HG03097 (cell line): ENCODE results near the gene TMEM178B.

Experiments
- ATAC-seq: cut with Tn5 transposase; IDR thresholded peaks from one replicate; pipeline ENCODE4 v1.9.1; 2021; ENCODE audit not compliant: unreplicated experiment, low FRiP score

Gene TMEM178B

DNA sequence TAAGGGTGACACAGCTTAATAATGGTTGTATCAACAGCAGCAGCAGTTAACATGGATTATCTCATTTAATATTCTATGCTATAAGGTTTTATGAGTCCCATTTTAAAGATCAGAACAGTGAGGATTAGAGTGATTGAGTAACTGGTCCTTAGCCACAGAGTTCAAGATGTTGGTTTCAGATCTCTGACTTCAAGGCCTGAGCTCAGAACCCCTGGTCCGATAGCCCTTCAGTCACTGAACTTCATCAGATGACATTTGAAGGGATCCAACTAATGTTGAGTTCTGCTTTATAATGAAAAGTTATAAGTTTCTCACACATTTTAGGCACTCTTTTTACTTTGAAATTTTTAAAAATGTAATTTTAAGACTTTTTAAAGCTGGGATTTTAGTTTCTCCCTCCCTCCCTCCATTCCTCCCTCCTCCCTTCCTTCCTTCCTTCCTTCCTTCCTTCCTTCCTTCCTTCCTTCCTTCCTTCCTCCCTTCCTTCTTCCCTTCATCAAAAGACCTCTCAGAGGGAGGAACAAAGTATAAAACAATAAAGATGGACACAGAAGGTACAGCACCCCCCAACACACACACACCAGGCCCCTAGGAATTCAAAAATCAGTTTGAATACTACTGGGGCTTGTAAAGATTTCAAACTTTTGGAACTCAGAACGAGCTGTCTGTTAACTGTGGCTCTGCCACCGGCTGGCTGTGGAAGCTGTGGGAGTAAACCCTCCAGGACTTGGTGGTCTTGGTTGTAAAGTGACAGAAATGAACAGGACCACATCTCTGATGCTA lies 270.5 kb downstream of the TMEM178B start:
- no peak for ATAC-seq

DNA sequence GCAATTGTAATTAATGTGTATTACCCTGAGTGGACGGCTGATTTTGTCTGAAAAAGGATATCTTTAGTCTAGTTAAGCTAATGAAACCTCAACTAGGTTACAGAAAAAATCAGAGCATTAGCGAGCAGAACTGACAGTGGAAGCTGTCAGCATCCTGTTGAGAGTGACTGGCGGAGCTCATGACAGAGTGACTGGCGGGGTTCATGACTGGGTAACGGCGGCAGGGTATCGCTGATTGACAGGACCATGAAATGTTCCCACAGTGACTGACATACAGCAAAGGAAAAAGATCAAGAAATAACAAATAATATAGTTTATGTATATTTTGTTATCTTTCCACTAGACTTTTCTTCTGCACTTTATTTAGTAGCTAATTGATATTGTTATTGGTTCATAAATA lies 274.9 kb downstream of the TMEM178B start:
- ATAC-seq = no peak

DNA sequence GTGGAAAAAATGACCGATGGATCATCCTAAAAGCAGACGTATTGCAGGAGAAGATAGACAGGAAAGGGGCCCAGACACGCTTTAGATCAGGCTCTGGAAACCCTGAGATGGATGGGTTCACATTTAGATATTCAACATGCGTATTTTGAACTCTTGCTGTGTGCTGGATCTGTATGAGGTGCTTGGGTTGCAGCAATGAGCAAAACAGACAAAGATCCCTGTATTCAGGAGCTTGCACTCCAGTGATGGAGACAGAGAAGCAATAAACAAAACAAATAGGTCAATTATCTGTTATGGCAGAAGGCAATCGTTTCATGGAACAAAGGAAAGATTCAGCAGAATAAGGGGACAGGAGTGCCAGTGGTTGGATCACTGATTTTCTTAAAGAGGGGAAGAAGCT lies 275.5 kb downstream of the TMEM178B start:
- ATAC-seq = no peak

DNA sequence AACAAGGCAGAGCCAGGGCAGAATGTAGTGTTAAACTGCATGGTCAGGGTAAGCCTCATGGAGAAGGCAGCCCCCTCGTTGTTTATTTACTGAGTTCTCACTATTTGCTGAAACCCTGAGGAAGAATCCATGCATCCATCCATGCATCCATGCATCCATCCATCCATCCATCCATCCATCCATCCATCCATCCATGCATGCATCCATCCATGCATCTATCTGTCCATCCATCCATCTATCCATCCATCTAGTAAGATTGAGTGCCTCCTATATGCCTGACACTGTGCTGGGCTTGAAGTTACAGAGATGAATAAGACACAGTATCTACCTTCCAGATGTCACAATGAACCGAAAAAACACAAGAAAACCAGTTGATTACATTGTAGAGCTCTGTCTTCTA lies 275.9 kb downstream of the TMEM178B start:
- ATAC-seq = no peak

DNA sequence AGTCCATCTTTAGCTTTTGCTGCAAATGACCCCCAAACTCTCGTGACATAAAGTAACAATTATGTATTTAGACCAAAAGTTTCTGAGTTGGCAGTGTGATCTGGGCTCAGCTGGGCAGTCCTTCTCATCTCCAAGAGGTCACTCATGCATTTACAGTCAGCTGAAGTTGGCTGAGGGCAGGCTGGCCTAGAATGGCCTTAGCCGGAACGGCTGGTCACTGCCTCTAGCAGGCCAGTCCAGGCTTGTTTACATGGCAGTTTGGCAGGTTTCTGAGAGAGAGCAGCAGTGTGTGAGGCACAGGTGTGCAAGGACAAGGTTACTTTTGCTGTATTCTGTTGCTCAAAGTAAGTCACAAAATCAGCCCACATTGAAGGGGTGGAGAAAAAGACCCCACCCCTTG lies 277.3 kb downstream of the TMEM178B start:
- no peak for ATAC-seq

DNA sequence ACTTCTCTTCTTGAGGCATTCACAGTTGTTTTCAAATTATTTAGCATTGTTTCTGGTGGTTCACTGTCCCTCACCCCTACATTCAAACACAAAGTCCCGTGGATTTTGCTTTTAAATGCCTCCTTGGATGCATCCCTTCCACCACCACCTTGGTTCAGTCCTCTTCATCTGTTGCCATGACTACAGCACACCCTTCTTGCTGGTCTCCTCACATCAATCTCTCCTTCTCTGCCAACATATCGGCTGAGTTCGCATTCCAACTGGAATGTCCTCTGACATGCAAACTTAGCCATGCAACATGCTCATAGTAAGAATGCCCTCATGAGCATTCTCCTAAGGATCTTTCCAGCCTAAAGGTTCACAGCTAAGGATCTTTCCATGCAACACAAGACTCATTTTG lies 279.1 kb downstream of the TMEM178B start:
- ATAC-seq = no peak

DNA sequence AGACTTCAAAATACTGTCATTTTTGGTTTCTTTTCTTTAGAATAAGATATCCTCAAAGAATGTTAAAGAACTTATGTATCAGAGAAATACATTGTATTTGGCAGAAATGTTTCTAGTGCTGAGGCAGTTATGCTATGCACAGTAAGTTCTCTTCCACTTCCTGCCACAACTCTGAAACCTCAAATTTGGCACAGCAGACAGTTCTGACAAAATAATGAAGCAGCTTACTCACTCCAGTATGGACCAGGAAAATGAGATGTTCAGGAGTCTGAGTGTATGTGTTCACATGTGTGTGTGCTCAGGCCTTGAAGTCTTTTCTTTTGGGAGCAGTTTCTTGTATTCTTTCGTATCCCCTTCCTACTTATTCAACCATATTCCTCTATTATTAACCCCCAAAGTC lies 280.4 kb downstream of the TMEM178B start:
- ATAC-seq = no peak

DNA sequence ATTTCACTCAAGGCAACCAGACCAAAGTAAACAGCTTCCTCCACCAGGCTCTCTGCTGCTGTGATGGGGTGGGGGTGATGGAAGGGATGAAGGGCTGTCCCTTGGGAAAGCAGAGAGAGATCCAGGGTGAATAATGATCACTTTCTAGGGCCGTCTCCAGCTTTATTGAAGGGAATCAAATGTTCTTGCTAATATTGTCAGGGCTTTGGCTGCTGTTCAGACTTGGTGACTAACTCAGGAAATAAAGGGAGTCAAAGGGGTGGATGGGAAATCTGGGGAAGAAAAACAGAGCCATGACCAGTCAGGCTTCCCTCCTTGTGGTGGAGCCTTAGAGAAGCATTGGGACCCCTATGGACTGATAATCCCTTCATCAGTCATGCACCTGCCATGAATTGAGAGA lies 281.2 kb downstream of the TMEM178B start:
- ATAC-seq = no peak

DNA sequence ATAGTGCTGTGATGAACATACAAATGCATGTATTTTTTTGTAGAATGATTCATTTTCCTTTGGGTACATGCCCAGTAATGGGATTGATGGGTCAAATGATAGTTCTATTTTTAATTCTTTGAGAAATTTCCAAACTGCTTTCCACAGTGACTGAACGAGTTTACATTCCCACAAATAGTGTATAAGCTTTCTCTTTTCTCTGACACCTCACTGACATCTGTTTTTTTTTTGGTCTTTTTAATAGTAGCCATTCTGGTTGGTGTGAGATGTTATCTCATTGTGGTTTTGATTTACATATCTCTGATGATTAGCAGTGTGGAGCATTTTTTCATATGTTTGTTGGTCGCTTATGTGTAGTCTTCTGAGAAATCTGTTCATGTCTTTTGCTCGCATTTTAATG lies 282.3 kb downstream of the TMEM178B start:
- no peak for ATAC-seq

DNA sequence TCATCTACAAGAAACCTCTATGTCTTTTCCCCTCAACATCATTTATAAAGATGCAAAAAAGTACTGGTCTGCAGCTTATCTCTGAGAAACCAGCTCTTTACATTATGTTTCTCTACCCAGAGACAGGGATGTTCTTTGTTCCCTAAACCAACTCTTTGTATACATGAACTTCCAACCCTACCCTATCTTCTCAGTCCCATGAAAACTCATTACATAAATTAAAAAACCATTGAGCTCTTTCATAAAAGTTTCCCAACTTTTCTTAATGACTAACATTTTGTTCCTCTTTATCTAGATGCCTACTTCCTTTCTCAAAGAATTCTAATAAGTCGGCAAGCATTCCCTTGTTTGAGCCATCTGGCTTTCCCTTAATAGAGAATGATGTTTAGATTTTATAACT lies 284.5 kb downstream of the TMEM178B start:
- ATAC-seq = no peak

DNA sequence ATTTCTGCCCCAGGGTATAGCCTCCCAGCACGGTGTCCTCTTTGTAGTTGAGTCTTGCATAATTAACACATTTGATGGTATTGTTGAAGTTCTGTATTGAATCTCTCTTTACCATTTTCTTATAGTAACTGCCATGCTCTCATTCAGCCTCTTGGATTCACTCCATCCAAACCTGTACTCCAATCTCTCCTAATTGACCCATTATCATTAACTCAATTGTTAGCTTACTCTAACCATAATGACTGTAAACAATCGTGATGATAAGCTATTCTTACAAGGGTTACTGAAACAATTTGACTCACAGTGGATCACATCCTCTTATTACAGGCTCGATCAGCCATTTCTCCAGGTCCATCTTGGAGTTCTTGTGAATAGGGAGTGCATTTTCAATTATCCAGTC lies 285.4 kb downstream of the TMEM178B start:
- ATAC-seq = no peak

DNA sequence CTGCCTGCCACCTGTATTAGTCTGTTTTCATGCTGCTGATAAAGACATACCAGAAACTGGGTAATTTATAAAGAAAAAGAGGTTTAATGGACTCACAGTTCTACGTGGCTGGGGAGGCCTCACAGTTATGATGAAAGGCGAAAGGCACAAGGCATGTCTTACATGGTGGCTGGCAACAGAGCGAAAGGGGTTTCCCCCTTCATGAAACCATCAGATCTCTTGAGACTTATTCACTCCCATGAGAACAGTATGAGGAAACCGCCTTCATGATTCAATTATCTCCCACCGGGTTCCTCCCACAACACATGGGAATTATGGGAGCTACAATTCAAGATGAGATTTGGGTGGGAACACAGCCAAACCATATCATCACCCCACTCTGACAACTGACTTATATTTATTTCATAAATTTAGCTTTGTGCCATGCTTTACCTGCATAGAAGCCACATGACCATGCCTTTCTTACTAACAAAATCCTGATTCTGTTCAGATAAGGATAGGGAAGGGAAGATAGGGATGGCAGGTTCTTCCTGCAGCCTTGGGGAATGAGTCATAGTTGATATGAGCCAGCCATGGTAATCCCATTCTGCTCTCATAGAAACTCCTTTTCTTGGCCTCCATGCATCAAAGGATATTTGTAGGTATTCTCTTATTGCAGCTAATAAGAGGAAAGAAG lies 286.0 kb downstream of the TMEM178B start:
- no peak for ATAC-seq

DNA sequence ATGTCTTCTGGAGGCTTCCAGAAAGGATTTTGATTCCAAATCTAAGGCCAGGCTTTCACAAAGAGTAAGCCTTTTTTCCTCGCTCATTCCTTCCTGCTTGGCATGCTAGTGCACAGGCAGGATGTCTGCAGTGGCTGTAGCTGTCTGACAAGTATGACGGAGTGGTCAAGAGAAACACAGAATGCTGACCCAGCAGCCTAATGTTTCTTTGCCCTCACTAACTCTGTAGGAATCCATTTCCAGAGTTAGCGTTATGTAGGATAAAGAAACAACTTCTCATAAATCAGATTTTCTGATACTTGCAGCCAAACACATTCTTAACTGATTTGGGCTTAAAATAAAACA lies 286.5 kb downstream of the TMEM178B start:
- ATAC-seq = no peak

DNA sequence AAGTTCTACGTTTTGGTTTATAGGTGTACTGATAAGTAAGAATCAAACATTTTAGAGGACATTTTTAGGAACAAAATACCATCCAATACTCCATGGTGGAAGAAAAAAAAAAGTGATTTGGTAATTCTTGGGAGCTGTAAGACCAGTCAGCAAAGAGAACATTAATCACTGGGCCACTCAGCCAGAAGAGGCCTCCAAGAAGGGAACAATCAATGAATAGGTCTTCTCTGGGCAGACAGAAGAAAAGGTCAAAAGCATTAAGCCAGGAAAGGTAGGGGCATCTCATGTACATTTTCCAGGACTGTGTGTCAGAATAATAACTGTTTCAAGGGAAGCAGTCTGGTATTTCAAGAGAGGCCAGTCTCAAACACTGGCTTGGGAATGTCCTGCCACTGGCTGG lies 286.9 kb downstream of the TMEM178B start:
- no peak for ATAC-seq

DNA sequence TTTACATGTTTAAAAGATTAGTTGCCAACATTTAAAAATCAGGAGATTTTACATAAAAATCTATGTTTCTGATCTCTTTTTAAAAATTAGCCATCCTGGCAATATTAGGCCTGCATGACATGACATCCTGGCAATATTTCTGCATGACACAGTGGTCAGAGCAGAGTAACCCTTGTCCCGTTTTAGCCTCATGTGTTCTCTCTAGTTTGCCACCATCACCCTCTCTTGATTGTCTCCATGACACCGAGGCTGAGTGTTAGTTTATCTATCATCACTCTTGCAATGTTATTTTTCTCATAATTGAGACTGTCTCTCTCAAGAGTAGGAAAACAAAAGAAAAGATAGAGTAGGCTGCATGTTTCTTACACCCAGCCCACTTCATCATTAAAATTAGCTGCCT lies 287.6 kb downstream of the TMEM178B start:
- ATAC-seq = no peak

DNA sequence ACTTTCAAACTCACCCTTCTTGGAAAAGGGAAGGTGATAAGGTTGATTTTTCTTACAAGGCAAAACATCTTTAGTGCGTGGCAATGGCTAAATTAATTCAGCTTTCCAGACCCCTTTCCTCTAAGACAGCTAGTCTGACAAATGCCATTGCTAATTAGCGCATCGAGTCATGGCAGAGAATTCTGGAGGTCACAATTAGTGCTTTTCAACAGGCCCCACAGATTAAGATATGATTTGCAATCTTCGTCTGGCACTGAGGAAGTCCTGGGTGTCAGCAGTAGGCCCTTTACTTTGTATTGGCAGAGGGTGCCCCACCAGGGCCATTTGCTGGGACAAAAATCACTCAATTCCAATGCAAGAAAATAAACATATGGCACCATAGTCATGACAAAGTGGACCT lies 288.1 kb downstream of the TMEM178B start:
- no peak for ATAC-seq

DNA sequence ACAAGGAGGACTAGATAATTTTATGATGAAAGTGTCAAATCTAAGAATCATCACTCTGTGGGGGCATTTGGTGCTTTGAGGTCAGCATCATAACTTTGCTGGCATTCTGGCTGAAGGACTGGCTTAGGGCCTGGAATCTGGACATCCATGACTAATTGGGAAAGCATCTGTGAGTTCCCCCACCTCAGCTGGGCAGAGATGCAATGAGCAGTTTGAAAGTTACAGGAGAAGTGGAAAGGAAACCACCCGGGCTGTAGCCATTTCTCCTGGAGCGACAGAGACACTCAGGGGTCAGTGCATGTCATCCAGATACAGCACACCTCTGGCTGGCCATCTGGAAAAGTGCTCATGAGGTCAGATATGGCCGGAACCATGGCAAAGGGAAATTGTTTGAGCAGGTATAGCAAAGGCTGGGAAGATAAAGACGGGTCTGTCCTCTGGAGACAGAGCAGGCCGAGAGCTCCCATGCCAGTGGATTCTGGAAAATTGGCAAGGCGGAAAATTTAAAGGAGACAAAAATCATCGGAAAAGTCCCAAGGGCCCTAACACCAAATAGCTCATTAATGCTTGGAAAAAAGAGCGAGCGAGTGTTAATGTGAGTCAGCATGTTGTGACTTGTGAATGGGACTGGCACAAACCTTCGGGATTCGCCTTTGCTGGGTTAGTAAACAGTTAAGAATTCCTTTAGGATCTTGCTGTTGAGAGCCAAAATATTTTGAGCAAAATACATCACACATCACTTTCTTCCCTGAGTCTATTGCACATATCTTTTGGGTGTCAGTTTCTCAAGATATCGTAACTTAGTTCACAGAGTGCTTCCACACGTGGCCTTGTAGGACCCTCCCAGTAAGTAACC lies 288.9 kb downstream of the TMEM178B start:
- ATAC-seq = no peak

DNA sequence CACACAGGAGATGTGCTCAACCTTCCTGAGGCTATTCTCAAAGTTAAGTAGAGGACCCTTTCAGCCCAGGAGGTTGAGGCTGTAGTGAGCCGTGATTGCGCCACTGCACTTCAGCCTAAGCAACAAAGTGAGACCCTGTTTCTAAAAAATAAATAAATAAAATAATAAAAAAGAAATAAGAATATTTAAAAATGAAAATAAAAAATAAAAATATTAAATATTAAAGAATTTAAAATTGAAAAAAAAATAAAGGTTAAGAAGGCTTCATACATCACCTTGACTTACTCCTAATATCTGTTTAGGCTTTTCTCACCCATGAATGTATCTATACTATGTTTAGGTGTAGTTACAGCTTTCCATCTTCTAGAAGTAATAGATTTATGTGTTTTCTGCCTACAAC lies 289.9 kb downstream of the TMEM178B start:
- no peak for ATAC-seq

DNA sequence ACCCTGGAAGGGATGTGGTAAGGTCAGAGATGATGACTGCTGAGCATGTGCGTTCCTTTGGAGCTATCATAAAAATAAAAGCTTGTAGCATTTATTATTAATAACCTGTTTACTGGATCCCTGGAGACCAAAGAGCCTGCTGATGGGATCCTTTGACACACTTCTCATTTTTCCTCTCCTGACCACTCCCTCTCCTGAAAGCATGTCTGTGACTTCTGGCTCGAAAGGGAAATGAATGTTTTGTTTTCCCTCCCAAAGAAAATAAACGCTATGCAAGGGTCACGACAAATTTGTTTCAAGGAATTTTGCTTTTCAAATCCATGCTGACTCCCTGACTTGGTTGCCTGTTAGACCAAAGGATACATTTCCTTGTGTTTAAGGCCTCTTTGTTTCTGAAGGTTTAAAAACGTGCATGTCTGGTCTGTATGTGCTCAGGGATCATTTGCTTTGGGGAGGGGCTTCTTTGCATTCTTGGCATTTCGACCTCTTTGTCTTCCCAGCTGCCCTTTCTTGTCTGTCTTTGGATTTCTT lies 292.3 kb downstream of the TMEM178B start:
- ATAC-seq = no peak

DNA sequence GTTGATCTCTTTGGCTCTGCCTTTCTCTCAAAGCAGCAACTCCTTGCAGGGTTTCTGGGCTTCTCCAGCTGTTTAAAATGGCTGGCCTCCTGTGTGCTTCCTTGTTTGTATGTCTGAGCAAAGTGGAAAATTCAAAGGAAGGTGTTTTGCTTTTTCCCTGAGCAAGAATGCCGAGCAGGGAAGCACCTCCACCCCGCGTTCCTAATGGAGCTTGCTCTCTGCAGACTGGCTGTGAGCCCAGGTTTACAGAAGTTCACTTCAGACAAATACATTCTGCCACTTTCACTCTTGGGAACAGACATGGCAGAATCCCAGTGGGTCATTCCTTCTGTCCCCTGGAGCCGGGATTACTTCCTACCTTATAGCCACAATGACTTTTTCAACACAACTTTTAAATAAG lies 295.6 kb downstream of the TMEM178B start:
- ATAC-seq = no peak

DNA sequence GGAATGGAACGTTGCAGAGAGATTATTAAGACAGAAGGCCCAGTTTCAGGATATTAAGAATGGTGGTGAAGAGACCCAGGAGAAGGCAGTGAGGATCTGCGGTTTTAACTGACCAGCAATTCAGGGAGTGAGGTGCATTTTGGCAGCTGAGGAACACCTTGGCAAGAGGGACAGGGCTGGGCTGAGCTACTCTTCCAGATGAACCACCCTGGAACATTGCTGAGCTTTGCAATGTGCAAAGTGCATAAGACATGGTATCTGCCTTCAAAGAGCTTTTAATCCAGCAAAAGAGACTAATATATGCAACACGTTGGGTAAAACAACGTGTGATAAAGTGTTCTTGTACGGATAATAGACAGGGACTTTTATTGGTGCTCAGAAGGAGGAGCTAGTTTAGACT lies 296.3 kb downstream of the TMEM178B start:
- ATAC-seq = no peak
